HepG2 (cell line): ENCODE data around the gene SLC25A44. TPM values are rescaled to one million over a fixed set of nuclear protein-coding genes. Genes with fewer than 3 reads are reported as not detected.
A peak's percentile ranks its signal among the peaks of the same experiment; 100 is the strongest.

ENCODE experiments used
- ATAC-seq: fragments of 200-7000 bp; cut with Tn5 transposase; 3 replicates; pipeline ENCODE4 v1.9.1; 2020; ENCODE audit warnings: mild to moderate bottlenecking, moderate library complexity
- BruUV-seq: library from RNA; stranded (reverse); fragments of 400-500 nt; replicated peaks from 2 replicates; lab custom pipeline; 2021; lab: Mats Ljungman, UMichigan
- CTCF ChIA-PET: fragments of 300-600 bp; formaldehyde crosslinking; extraction: SDS; loops from one replicate; lab custom pipeline; 2021; ENCODE audit warnings: low total read pairs, inconsistent platforms, low intra/inter-chr PET ratio; lab: Yijun Ruan, JAX
- POLR2A ChIA-PET: fragments of 350-600 bp; sonication (Branson Sonifier 250); formaldehyde crosslinking; loops from one replicate; lab custom pipeline; 2020; ENCODE audit warnings: antibody characterized with exemption, inconsistent platforms; lab: Yijun Ruan, JAX
- DNase-seq: peaks from one replicate; pipeline ENCODE4 v3.0.0-alpha.2; 2015; ENCODE audit warnings: low spot score
- FAIRE-seq: peaks from 3 replicates; lab custom pipeline; 2011; peaks lifted over from hg19 to GRCh38; lab: Jason Lieb, UNC
- H2AFZ ChIP-seq: one replicate; pipeline ENCODE4 v1.6.1; 2011; ENCODE audit warnings: low read length, inconsistent platforms
- H3K27ac ChIP-seq: fragments of 300-600 bp; 3 replicates; pipeline ENCODE4 v1.8.0; 2011; ENCODE audit warnings: mixed run types, mild to moderate bottlenecking, mixed read lengths, low read length, inconsistent platforms; ENCODE audit not compliant: insufficient read depth; ENCODE audit errors: extremely low read length
- H3K27me3 ChIP-seq, 2 experiments: fragments of 200-600 bp in 1 of 2; 2 replicates in 1 of 2; 3 replicates in 1 of 2; pipeline versions ENCODE4 v1.6.0 to v1.8.0; 2011; ENCODE audit warnings: low read length in 2 of 2, mild to moderate bottlenecking in 2 of 2, moderate library complexity in 2 of 2, inconsistent platforms in 1 of 2; ENCODE audit not compliant: insufficient read depth in 2 of 2, control insufficient read depth in 1 of 2
- H3K36me3 ChIP-seq, 2 experiments: fragments of 200-600 bp in 1 of 2; replicated peaks in 1 of 2; 2 replicates in 1 of 2; 3 replicates in 1 of 2; pipeline versions ENCODE4 v1.5.1 to v1.8.0; 2011; ENCODE audit warnings: low read length in 2 of 2, inconsistent platforms in 1 of 2; ENCODE audit not compliant: insufficient read depth in 2 of 2, control insufficient read depth in 1 of 2
- H3K4me1 ChIP-seq: 2 replicates; pipeline ENCODE4 v1.5.1; 2012; ENCODE audit warnings: low read length, inconsistent platforms; ENCODE audit not compliant: insufficient read depth
- H3K4me2 ChIP-seq: 2 replicates; pipeline ENCODE4 v1.6.0; 2011; ENCODE audit warnings: low read depth, low read length, inconsistent platforms
- H3K4me3 ChIP-seq, 3 experiments: fragments of 200-600 bp in 1 of 3; sonication (generic), shearing (Covaris generic) in 1 of 3; replicated peaks in 1 of 3; 2 replicates each; pipeline ENCODE4 v1.5.1; 2011 to 2016; ENCODE audit warnings: low read length in 3 of 3, inconsistent platforms in 2 of 3, low read depth in 2 of 3, mild to moderate bottlenecking in 2 of 3, control low read depth in 1 of 3, mixed read lengths in 1 of 3; ENCODE audit not compliant: insufficient read depth in 1 of 3
- H3K79me2 ChIP-seq: one replicate; pipeline ENCODE4 v1.6.1; 2011; ENCODE audit warnings: low read length, inconsistent platforms; ENCODE audit not compliant: insufficient read depth
- H3K9ac ChIP-seq: 2 replicates; pipeline ENCODE4 v1.6.0; 2011; ENCODE audit warnings: mild to moderate bottlenecking, low read depth, low read length, inconsistent platforms; ENCODE audit not compliant: insufficient read depth
- H3K9me3 ChIP-seq: 2 replicates; pipeline ENCODE4 v1.5.1; 2012; ENCODE audit warnings: mild to moderate bottlenecking, low read length
- H4K20me1 ChIP-seq: 2 replicates; pipeline ENCODE4 v1.6.0; 2011; ENCODE audit warnings: inconsistent platforms, mild to moderate bottlenecking, low read length, moderate library complexity; ENCODE audit not compliant: insufficient read depth
- ARNT ChIP-seq: fragments of 450-650 bp; IDR thresholded peaks from 2 replicates; pipeline ENCODE4 v1.6.1; 2017
- RELA ChIP-seq: sonication (generic); formaldehyde crosslinking; IDR thresholded peaks from 2 replicates; pipeline ENCODE4 v1.4.0; 2020; ENCODE audit warnings: missing genetic modification reagents
- ZNF281 ChIP-seq: sonication (generic); formaldehyde crosslinking; IDR thresholded peaks from 2 replicates; pipeline ENCODE4 v1.4.0; 2020; ENCODE audit warnings: missing genetic modification reagents, borderline replicate concordance
- ZNF788 ChIP-seq: sonication (generic); formaldehyde crosslinking; IDR thresholded peaks from 2 replicates; pipeline ENCODE4 v1.5.0; 2020; ENCODE audit warnings: mild to moderate bottlenecking, missing genetic modification reagents, borderline replicate concordance
- WGBS: methylation state at CpG from one replicate; pipeline ENCODE4 v1.1.6; 2017; ENCODE audit warnings: low lambda C conversion rate; 5-methylcytosine and 5-hydroxymethylcytosine counted together
- in situ Hi-C: cut with HindIII; loops from 2 replicates; pipeline ENCODE4 v1.10.0; 2017; ENCODE audit warnings: low pct_unique_long_range_greater_than_20kb; ENCODE audit not compliant: extremely low pct_ligation_motif_present
- intact Hi-C: fragments of 100-400 bp; cut with micrococcal nuclease; formaldehyde crosslinking; loops from one replicate; pipeline ENCODE4 v1.10.0; 2022; ENCODE audit not compliant: unreplicated experiment
- polyA plus RNA-seq, 8 experiments: library from polyadenylated mRNA; depleted of rRNA in 3 of 8; stranded (reverse) in 7 of 8; unstranded in 1 of 8; fragments of >200 nt; fragmentation: Illumina TruSeq in 4 of 8; extraction: Trizol in 4 of 8; gene quantifications; 2 replicates each; pipeline versions ENCODE4 v1.2.1 to v1.2.3, GENCODE V29; 2011 to 2016; ENCODE audit warnings: low read depth in 4 of 8, missing spikeins in 1 of 8, mixed read lengths in 1 of 8; ENCODE audit not compliant: insufficient read depth in 1 of 8
- total RNA-seq, 5 experiments: library from RNA; depleted of rRNA; stranded (reverse); fragments of >200 nt; fragmentation: Illumina TruSeq; extraction: Trizol; gene quantifications; 2 replicates each; pipeline ENCODE4 v1.2.3, GENCODE V29; 2016; ENCODE audit warnings: low read depth in 1 of 5

Gene SLC25A44
- total and polyA plus RNA-seq, 2 of the 13 experiments (the other 11 are each of a cell fraction or from before 2014, with no cell fraction given): 10.7 to 13.4 TPM

- no peak for TF ChIP-seq ZNF788 (CRISPR knock-in tag)
- TF ChIP-seq, all 625 proteins: peak for 0
Measured at GRCh38 chr1:156164125-156164831, 29.6 kb upstream of the SLC25A44 start (continued).

- TF ChIP-seq RELA: peak; percentile 66; the same call in 1 of the 2 replicates
- TF ChIP-seq ARNT: no peak
- no peak for TF ChIP-seq ZNF281 (CRISPR knock-in tag)
- no peak for FAIRE-seq
Measured at GRCh38 chr1:156165083-156165482, 28.8 kb upstream of the SLC25A44 start.

More at GRCh38 chr1:156165083-156165482, 28.8 kb upstream of the SLC25A44 start:
- Histone ChIP-seq H3K4me1 (peaks cover 31% of the 10 kb centered on the region), H2AFZ (no peak overlapping the region), H3K27ac (no peak overlapping the region), H3K9ac (no peak overlapping the region), H3K36me3 (no peaks in the 10 kb centered on the region), H4K20me1 (no peaks in the 10 kb centered on the region), H3K27me3 (no peaks in the 10 kb centered on the region; a peak in 1 of 5 replicates), H3K79me2 (no peaks in the 10 kb centered on the region), H3K4me3 (no peak overlapping the region), H3K4me2 (no peak overlapping the region), H3K9me3 (no peaks in the 10 kb centered on the region)
- DNase-seq: no peak
- in situ Hi-C loops (no loop called here), intact Hi-C loops (no loop called here)
- 14% methylated on average over 2 of the region's 2 CpGs for WGBS
- ATAC-seq: no peak
- ChIA-PET CTCF (no interaction called here), POLR2A (no interaction called here)
- no TSS peak for BruUV-seq
